ENCODE measurements around the gene FGGY.
A peak's percentile ranks its signal among the peaks of the same experiment; 100 is the strongest.

Gene FGGY

DNA sequence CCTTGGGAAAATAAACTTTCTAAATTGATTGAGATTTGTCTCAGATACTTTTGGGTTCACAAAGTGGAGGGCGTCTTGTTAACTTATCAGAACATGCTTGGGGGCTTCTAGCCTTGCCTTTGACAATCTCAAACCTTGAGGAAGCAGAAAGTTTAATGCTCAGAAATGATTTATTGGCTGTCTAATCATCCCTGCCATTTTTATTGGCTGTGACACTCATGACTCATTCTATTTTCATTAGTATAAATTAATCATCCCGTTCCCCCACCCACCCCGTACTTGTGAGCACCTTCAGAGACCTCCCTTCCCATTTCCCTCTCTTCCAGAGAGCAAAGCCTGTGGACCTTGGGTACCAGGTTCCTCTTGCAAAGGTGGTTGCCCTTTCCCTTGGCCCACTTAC, 87.1 kb downstream of the FGGY start:
- FAIRE-seq (no peak), DNase-seq (ENCODE audit: low spot score) (no peak)

GRCh38 chr1:59384443-59384842, 87.5 kb downstream of the FGGY start:
- no peak for FAIRE-seq

GRCh38 chr1:59388191-59388590, 91.3 kb downstream of the FGGY start:
- FAIRE-seq (no peak), DNase-seq (ENCODE audit: low spot score) (no peak)

More at GRCh38 chr1:59384443-59384842, 87.5 kb downstream of the FGGY start:
- DNase-seq (ENCODE audit: low spot score): no peak

DNA sequence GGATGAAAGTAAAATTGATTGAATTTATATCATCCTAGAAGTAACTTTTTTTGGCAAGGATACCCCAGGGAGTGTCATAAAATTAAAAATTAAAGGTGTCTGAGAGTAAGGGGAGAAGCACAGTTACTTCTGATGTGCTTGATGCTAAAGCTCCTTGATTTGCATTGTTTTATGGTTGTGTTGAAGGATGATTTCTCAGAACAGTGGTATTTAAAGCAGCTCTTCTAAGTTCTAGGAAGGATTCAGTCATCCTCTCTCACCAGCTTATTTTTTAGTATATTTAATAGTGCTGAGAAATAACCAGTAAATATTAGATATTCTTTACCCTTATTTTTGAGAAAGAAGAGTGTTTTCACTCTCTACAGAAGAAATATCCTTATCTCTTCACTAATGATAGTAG, 93.0 kb downstream of the FGGY start:
- FAIRE-seq (no peak), DNase-seq (ENCODE audit: low spot score) (no peak)

- DNase-seq (ENCODE audit: low spot score) (no peak), FAIRE-seq (peak; percentile 56)
These were observed 93.4 kb downstream of the FGGY start for GRCh38 chr1:59390307-59390706.

- no peak for DNase-seq (ENCODE audit: low spot score)
- no peak for FAIRE-seq
These were observed 94.6 kb downstream of the FGGY start for GRCh38 chr1:59391212-59392179.

DNA sequence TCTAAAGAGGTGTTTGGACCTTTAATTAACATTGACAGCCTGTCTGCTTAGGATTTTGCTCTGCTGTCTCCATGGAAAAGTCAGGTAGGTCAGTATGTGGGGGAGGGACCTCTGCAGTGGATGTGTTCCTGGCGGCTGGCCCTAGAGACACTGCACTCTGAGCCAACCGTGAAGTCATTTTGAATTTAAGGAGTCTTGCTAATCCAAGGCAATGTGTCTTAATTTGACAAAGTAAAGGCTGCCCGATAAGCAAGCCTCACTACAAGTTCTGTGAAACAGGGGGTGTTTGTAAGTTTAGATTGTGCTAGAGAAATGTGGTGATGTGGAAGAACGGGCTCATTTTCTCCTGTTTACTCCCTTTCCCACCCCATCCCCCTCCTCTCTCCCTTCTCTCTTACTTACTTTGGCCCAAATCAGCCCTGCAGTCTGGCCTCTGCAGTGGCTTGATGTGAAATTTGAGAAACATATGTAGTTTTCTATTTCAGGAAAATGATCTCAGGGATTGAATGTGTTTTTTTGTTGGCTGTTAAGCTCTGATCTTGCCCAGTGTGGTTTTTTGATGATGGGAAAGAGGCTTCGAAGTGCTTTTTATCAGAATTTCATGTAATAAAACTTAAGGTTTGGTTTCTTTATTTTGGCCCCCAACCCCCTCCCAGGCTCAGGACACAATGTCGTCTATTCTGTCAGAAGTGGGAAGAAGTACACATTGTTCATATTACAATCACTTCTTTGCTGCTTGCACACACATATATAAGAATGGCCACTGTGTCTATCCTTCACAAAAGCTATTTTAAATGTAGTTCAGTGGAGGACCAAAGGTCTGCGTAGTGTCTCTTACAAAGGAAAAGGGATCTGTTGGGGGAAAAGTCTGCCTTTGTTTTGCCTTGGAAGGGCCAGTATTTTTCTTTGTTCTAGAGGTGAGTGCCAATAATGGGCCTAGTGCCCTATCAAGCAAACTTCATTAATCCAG, 96.6 kb downstream of the FGGY start:
- FAIRE-seq (no peak), DNase-seq (ENCODE audit: low spot score) (peak; percentile 55)

DNA sequence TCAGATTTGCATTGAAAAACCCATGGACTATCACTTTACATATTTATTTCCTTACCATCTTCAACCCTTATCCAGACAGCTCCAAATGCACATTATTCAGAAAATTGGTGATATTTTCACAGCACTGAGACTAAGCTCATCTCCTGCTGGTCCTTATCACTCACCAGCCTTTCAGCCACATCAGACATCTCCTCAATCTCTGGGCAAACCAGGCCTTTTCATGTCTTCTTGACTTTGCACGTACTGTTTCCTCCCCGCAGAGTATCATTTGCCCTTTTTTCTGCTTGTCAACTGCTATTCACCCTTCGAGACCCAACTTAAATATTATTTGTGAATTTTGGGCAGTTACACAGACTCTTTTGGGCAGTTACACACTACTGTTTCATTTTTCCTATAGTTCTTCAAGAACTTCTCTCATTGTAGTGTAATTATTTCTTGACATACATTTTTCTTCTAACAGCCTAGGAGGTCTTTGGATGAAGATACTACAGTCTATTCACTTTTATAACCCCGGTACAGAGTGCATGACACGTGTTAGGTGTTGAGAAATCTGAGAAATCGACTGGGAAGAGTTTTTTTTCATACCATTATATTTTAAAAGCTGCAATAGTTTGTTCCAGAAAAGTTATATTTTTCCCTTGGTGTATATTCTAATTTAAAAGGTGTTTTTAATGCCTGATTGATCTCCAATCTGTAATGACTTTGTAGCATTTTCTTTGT, 98.0 kb downstream of the FGGY start:
- no peak for FAIRE-seq
- no peak for DNase-seq (ENCODE audit: low spot score)

- DNase-seq (ENCODE audit: low spot score): no peak
- FAIRE-seq: no peak
These were observed 99.5 kb downstream of the FGGY start for GRCh38 chr1:59396387-59396786.

DNA sequence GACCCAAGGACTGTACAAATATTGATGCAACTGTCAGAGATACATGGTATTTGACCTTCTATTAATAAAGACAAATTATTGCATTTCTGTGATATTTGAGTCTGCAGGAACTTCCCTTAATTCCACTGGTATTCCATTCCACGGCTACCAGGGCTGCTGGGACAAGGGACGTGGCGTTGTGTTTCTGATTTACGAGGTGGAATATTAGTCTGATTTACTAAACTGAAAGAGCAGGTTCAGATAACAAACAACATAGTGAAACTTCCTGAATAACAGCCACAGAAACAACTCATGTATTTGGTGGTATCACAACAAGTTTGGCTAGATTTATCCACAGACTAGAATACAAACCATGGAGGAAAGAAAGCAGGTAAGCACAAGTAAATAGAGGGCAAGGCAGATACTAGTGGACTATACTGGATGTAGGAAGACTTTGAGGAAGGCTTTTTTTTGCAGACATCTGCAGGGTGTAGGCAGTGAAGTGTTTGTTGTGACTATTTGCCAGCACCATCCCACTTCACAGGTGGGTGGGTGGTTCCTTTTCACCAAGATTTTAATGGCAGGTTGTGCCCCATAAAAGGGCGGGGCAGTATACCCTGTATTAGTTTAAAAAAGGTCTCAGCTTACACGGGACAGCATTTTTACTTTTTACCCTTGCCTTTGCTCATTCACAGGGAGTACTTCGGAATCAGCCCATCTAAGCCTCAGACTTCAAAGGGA, 100.4 kb downstream of the FGGY start:
- FAIRE-seq (no peak), DNase-seq (ENCODE audit: low spot score) (no peak)

- DNase-seq (ENCODE audit: low spot score): no peak
- FAIRE-seq: no peak
These were observed 102.7 kb downstream of the FGGY start for GRCh38 chr1:59399642-59400041.

DNA sequence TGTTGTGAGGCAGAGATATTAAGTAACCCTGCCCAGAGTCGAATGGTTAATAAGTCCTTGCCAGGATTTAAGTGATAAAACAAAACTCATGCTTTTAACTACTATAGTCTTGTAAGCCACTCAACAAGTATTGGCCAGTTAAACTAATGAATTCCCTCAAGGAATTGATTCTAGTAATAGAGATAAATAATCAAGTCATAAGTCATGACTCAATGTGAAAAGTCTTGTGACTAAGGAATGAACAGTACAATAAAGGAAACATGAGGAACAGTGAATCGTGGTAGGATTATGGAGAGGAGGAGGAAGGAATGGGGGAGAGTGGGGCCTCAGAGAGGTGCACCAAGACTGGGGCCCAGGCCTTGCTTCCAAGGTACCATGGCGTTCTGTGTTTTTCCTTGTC, 104.7 kb downstream of the FGGY start:
- FAIRE-seq (no peak), DNase-seq (ENCODE audit: low spot score) (no peak)

DNA sequence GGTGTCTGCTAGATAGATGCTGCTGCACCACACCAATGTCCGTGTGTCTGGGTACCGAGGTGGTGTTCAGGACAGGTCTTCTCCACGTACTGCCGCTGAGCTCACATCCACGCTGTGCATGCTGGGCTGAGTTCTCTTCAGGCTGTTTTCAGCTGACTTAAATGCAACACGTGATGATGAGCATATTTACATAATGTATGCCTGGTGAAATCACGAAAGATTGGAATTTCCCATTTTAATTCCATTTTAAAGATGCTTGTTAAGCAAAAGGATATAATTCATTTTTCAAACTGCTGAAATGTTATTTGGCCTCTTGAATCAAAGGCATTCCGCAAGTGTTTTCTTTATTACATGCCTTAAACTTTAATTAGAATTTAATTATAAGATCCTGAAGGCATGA, 107.9 kb downstream of the FGGY start:
- FAIRE-seq: no peak
- no peak for DNase-seq (ENCODE audit: low spot score)

DNA sequence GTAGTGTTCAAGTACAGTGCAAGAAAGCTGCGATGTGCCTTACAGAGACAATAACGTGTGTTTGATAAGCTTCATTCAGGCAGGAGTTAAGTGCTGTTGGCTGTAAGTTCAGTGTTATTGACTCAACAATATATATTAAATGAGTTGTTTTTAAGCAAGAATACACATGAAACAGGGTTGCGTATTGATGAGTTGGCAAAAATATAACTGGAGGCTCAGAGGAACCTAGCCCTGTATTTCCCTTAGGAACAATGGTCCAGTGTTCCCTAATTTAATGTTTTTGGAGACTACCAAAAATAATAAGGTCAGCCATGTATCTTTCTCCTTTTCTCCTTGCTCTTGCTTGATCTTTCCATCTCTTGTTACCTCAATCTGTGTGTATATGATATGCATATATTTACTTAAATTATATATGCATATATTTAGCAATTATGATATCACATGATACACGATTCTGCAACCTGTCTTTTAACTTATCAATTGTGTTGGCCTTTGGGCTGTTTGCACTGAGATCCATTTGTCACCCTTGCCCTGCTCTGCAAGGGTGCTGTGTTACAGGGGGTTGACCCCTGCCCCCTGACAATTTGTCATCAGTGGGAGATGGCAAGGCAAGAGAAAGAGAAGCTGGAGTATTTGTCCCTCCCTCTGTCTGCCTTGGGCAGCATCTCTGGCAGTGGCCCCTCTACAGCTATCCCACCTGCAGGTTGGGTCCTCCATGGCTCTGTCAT, 109.7 kb downstream of the FGGY start:
- FAIRE-seq (no peak), DNase-seq (ENCODE audit: low spot score) (no peak)

DNA sequence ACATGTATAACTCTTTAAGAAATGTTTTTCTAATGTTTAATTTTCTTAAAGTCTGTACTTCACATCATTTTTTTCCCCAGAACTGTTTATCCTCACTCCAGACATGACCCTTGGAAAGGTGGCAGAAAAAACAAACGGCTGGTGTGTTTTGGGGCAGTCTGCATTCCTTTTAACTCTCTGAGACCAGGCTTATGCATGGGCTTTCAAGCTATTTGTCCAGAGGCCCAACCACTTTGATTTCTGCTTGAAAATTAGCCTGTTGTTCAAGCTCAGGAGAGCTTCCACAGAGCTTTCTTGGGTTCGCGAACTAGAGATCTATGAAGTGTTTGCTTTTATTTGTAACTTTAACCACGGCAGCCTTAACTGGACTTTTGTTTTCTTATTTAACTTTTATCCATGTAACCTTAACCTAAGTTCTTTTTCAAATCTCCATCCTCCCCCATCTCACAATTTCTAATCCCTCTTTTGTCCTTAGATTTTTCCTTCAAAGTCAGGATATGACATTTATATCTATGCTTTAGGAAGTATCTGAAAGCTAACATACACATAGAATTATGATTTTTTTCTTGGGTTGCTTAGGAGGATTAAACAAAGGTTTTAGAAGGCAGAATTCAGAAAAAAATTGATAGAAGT, 111.8 kb downstream of the FGGY start:
- DNase-seq (ENCODE audit: low spot score) (no peak), FAIRE-seq (no peak)

GRCh38 chr1:59409549-59409948, 112.7 kb downstream of the FGGY start:
- no peak for DNase-seq (ENCODE audit: low spot score)
- FAIRE-seq: no peak

- DNase-seq (ENCODE audit: low spot score) (no peak), FAIRE-seq (no peak)
These were observed 113.1 kb downstream of the FGGY start for GRCh38 chr1:59409986-59410385.

DNA sequence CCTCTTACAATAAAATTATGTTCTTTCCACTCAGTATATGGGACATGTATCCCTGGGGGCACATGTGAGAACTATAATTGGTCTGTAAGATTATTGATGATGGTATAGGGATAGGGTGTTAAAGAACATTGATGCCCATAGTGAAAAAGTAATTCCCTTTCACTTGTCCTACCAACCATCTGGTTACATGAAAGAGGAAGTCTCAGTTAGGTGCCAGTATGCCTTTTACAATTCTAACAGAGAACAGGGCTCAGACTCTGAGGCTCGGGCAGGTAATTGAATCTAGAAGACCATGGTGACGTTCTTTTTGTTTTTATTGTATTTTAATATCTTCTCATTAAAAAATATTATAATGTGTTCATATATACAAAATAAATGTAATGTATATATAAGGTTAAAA, 113.6 kb downstream of the FGGY start:
- no peak for FAIRE-seq
- no peak for DNase-seq (ENCODE audit: low spot score)

GRCh38 chr1:59411147-59411546, 114.3 kb downstream of the FGGY start:
- DNase-seq (ENCODE audit: low spot score) (no peak), FAIRE-seq (no peak)
